SK-N-SH treated with all-trans-retinoic acid at 6 μM for 48 hours (cell line): ENCODE data around the gene ZPLD1.

Source experiments
- ARNTL ChIP-seq: fragments of 450-650 bp; formaldehyde crosslinking; IDR thresholded peaks from 2 replicates; pipeline ENCODE4 v1.5.0; 2020; ENCODE audit warnings: low read depth, mild to moderate bottlenecking, moderate library complexity, borderline replicate concordance
- CSDC2 ChIP-seq: fragments of 250-450 bp; sonication (Bioruptor Pico); IDR thresholded peaks from 2 replicates; pipeline ENCODE4 v1.5.0; 2020; ENCODE audit warnings: mild to moderate bottlenecking, moderate library complexity
- RARB ChIP-seq: fragments of 250-450 bp; sonication (Bioruptor Pico); IDR thresholded peaks from 2 replicates; pipeline ENCODE4 v1.8.0; 2021; ENCODE audit warnings: mild to moderate bottlenecking, moderate library complexity
- SNAI2 ChIP-seq: fragments of 250-450 bp; sonication (Bioruptor Pico); IDR thresholded peaks from 2 replicates; pipeline ENCODE4 v1.5.0; 2020; ENCODE audit warnings: mild to moderate bottlenecking, moderate library complexity
- TCF4 ChIP-seq: fragments of 250-450 bp; sonication (Bioruptor Pico); IDR thresholded peaks from 2 replicates; pipeline ENCODE4 v1.8.0; 2021; ENCODE audit warnings: mild to moderate bottlenecking, moderate library complexity, borderline replicate concordance
- ZC3H10 ChIP-seq: fragments of 250-450 bp; sonication (Bioruptor Pico); IDR thresholded peaks from 2 replicates; pipeline ENCODE4 v1.5.1; 2021; ENCODE audit warnings: mild to moderate bottlenecking, moderate library complexity
- ZFP3 ChIP-seq: fragments of 250-450 bp; sonication (Bioruptor Pico); IDR thresholded peaks from 2 replicates; pipeline ENCODE4 v1.5.0; 2020; ENCODE audit warnings: mild to moderate bottlenecking, moderate library complexity
- ZFP30 ChIP-seq: fragments of 450-650 bp; formaldehyde crosslinking; IDR thresholded peaks from 2 replicates; pipeline ENCODE4 v1.5.0; 2022; ENCODE audit warnings: mild to moderate bottlenecking, moderate library complexity
- TF ChIP-seq, protein P1 (sequence below): fragments of 250-450 bp; sonication (Bioruptor Pico); IDR thresholded peaks from 2 replicates; pipeline ENCODE4 v1.5.1; 2020; ENCODE audit warnings: low read depth, mild to moderate bottlenecking, moderate library complexity

DNA sequence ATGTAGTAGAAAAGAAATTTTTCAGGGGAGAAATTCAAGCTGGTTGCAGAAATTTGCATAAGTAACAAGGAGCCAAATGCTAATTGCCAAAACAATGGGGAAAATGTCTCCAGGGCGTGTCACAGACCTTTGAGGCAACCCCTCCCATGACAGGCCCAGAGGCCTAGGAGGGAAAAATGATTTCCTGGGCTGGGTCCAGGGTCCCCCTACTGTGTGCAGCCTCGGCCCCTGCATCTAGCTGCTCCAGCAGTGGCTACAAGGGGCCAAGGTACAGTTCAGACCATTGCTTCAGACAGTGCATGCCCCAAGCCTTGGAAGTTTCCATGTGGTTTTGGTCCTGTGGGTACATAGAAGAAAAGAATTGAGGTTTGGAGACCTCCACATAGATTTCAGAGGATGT lies 70.7 kb downstream of the ZPLD1 start:
- TF ChIP-seq ZC3H10 (no peak), CSDC2 (no peak), ARNTL (no peak), ZFP3 (CRISPR knock-in tag) (no peak), ZFP30 (CRISPR knock-in tag) (no peak), RARB (CRISPR knock-in tag) (no peak), SNAI2 (CRISPR knock-in tag) (no peak), TCF4 (CRISPR knock-in tag) (no peak)
- TF ChIP-seq, protein P1, sequence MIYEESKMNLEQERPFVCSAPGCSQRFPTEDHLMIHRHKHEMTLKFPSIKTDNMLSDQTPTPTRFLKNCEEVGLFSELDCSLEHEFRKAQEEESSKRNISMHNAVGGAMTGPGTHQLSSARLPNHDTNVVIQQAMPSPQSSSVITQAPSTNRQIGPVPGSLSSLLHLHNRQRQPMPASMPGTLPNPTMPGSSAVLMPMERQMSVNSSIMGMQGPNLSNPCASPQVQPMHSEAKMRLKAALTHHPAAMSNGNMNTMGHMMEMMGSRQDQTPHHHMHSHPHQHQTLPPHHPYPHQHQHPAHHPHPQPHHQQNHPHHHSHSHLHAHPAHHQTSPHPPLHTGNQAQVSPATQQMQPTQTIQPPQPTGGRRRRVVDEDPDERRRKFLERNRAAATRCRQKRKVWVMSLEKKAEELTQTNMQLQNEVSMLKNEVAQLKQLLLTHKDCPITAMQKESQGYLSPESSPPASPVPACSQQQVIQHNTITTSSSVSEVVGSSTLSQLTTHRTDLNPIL (CRISPR knock-in tag), result no peak
